NCI-H128 (cell line): Measurements from ENCODE around the gene RPN1.
"Not testable (repeated sequence)": the region's sequence is repeated elsewhere in the genome, so short reads cannot be mapped to it uniquely, and the experiment has no call there.

Experiments used
- DNase-seq: peaks from one replicate; lab custom pipeline; 2025; ENCODE audit not compliant: unreplicated experiment; lab: John Stamatoyannopoulos, UW

RPN1 gene

DNA sequence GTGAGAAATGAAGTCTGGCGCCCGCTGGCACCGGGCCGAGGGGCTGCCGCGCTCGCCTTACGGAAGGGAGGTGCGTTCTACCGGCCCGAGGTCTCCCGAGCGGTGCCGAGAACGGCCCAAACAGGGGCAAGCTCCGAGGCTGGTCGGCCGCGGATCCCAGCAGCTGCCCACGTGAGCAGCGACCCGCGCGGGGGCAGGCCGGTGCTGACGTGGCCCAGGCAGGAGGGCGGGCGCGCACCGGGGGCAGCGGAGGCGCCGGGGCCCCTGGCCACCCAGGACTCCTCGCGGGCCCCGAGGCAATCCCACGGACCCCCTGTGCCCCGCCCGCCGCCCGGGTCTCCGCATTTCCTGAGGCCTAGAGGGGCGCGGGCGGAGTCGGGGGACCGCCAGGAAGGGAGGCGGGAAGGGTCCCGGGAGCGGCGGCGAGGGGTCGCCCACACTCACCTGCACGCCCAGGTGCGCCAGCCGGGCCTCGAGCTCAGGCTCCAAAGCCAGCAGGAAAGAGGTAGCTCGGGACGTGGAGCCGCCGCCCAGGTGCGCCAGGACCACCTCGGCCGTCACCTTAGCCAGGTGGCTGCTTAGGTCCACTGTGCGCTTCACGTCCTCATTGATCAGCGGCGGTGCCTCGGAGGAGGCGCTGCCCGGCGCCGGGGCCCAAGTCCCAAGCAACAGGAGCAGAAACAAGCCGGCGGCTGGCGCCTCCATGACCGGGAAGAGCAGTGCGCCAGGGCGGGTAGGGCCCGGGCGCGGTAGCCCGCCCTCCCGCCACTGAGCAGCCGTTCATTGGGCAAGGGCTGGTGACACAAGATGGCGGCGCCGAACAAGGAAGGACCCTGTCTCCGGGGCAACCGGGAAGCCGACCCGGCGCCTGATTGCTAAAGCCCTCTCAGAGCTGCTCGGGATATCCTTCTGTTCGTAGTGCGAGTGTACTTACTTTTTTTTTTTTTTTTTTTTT lies at the start of gene RPN1:
RPN1 (minus strand) TSS at position 723 of the 955 bp plus-strand sequence; CDS start at position 705, 18 bp downstream.
- DNase-seq, result peak; percentile 88

- DNase-seq, result no peak
These were observed 47.8 kb upstream of the RPN1 start for GRCh38 chr3:128698211-128699047.

DNA sequence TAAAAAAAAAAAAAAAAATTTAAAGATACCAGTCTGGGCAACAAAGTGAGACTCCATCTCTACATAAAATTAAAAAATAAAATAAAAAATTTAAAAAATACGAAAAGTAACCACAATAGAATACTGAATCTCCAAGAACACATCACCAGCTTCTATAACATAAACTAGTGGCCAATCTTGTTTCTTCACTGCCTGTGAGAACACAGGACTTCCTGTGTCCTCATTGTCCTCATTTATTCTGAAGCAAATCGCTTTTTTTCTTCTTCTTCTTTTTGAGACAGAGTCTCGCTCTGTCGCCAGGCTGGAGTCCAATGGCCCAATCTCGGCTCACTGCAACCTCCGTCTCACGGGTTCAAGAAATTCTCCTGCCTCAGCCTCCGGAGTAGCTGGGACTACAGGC lies 46.7 kb upstream of the RPN1 start:
- no peak for DNase-seq

- DNase-seq, result no peak
These were observed 43.1 kb upstream of the RPN1 start for GRCh38 chr3:128693696-128694095.

DNA sequence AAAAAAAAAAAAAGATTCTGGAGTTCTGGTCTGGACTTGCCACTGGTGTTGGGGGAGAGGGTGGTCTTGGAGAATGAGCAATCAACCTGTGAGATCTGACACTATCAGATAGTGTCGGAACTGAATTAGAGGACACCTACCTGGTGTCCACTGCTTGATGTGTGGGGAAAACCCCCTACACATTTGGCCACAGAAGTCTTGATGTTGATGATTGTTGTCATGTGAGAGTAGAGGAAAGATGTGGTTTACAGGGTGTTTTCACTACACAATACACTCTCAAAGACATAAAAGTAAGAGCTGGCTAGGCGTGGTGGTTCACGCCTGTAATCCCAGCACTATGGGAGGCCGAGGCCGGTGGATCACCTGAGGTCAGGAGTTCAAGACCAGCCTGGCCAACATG lies 38.4 kb upstream of the RPN1 start:
- no peak for DNase-seq

DNA sequence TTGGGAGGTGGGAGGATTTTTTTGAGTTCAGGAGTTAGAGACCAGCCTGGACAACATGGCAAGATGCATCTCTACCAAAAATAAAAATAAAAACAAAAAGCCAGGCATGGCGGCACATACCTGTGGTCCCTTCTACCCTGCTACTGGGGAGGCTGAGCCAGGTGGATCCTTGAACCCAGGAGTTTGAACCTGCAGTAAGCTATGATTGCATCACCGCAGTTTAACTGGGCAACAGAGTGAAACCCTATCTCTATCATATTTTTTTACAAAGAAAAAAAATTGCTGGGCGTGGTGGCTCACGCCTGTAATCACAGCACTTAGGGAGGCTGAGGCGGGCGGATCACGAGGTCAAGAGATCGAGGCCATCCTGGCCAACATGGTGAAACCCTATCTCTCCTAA lies 35.8 kb upstream of the RPN1 start:
- DNase-seq, result no peak

DNA sequence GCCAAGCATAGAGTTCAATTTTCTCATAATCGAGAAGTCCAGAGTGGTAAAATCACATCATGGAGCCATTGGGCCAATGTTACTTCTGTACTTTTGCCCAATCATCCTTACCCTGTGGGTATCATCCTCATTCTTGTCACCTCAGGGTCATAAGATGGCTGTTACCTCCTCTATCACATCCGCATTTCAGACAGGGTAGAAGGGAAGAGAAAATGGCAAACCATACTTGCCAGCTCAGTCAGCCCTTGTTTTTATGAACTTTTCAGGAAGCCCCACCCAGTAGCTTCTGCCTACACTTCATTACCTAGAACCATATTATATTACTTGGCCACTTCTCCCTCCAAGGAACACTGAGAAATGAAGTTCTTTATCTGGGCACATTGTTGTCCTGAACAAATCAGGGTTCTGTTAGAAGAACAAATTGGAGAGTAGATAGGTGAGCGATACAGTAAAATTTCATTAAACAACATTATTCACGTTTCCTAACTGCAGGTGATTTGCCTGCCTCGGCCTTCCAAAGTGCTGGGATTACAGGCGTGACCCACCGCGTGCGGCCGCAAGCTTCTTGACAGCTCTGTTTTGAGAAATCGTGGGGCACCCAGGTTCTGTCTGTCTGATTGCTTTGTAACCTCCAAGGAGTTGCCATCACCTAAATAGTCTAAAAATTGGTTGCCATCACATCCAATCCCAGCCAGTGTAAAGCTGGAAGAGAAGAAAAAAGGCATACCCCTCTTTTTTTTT lies 34.5 kb upstream of the RPN1 start:
- no peak for DNase-seq

- DNase-seq, result no peak
These were observed 33.3 kb upstream of the RPN1 start for GRCh38 chr3:128683957-128684356.

- DNase-seq, result no peak
These were observed 30.8 kb upstream of the RPN1 start for GRCh38 chr3:128681369-128681829.

DNA sequence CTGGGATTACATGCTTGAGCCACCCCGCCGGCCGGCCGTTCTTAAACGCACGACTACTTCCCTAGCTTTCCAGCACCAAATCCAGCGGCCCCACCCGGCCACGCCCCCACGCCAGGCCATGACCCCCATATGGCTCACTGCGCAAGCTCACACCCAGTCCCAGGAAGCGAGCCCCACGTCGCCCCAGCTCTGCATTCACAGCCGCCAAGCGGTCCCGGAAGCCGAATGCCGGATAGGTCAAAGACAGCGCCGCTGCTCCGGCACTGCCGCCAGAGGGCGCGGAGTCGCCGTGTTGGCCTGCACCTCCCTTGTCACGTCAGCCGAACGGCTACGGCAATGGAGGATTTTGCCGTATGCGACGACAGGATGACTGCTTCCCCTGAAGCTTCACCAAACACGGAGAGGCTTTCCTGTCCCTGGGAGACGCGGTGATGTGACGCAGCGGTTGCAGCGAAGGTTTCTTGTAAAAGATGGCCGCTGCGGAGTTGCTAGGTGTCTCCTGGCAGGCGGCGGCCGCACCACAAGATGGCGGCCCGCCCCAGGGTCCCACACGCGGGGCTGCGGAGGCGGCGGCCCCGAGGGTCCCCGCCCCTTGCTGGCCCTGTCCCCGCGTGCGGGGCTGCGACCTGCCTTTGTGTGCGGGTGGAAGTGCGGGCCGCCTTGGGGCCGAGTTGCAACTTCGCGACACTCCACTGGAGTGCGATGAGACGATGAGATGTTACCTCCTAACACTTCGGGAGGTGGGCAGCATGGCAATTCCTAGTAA lies 30.2 kb upstream of the RPN1 start:
- DNase-seq, result peak; percentile 90

GRCh38 chr3:128679338-128679737 lies 28.7 kb upstream of the RPN1 start:
- no peak for DNase-seq

GRCh38 chr3:128675802-128676201 lies 25.2 kb upstream of the RPN1 start:
- DNase-seq, result not testable (repeated sequence)

DNA sequence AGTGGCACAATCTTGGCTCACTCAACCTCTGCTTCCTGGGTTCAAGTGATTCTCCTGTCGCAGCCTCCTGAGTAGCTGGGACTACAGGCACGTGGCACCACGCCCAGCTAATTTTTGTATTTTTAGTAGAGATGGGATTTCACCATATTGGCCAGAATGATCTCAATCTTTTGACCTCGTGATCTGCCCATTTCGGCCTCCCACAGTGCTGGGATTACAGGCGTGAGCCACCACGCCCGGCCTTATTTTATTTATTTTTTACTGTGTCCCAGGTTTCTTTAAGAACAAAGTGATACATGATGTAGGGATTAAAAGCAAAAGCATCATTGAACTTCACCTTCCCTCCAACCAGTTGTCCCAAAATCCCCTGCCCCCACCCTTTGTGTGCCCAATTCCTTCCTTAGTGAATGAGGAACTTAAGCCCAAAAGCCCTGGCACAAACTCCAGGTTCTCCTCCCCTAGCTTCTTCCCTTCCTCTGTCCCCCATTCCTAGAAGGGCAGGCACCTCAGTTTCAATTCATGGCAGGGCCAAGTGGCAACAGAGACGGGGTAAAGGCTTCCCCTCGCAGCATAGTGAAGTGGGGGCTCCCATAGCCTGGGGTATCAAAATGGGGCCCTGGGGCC lies 23.7 kb upstream of the RPN1 start:
- DNase-seq, result no peak

DNA sequence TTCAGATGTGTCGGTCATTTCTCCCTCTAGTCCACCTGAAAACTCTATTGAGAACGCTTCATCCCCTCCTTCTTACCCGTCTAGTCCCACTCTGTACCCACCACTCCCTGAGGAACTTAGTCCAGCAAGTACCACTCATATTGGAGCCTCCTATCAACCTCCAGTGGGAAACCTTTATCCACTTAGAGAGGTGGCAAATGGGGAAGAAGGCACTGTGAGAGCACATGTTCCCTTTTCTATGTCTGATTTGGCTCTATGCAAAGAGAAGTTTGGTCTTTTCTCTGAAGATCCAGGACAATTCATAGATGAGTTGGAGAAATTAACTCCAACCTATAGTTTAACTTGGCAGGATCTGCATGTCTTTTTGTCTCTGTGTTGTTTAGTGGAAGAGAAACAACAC lies 17.0 kb upstream of the RPN1 start:
- DNase-seq, result no peak

DNA sequence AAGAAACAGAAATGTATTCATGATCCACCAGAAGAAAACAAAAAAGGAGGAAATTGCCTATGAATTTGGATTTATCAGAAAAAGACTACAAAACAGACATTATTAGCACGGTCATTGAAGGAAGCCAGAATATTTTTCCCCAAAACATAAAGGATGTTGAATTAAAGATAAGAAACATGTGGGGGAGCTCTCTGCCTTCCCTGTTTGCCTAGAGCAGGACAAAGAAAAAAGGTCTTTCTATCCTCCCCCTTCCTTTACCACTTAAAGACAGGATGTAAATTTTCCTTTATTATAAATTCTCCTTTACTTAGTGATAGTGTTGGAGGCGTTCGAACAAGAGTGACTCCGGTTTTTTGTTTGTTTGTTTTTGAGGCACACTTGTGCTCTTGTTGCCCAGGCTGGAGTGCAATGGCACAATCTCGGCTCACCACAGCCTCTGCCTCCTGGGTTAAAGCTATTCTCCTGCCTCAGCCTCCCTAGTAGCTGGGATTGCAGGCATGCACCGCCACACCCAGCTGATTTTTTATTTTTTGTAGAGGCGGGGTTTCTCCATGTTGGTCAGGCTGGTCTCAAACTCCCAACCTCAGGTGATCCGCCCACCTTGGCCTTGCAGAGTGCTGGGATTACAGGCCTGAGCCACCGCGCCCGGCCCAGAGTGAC lies 14.9 kb upstream of the RPN1 start:
- no peak for DNase-seq

- DNase-seq, result no peak
These were observed 12.5 kb upstream of the RPN1 start for GRCh38 chr3:128663151-128663550.

GRCh38 chr3:128655531-128655930 lies 4.9 kb upstream of the RPN1 start:
- DNase-seq, result no peak

DNA sequence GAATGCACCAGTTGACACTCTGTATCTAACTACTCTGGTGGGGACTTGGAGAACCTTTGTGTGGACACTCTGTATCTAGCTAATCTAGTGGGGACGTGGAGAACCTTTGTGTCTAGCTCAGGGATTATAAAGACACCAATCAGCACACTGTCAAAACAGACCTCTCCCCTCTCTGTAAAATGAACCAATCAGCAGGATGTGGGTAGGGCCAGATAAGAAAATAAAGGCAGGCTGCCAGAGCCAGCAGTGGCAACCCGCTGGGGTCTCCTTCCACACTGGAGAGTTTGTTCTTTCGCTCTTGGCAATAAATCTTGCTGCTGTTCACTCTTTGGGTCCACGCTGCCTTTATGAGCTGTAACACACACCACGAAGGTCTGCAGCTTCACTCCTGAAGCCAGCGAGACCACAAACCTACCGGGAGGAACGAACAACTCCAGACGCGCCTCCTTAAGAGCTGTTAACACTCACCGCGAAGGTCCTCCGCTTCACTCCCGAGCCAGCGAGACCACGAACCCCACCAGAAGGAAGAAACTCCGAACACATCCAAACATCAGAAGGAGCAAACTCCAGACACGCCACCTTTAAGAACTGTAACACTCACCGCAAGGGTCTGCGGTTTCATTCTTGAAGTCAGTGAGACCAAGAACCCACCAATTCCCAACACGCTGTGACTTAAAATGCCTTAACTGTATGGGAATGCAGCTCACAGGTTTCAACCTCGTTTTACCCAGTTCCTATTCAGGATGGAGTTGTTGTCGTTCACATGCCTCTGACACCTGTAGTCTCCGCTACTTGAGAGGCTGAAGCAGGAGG lies 3.6 kb upstream of the RPN1 start:
- not testable (repeated sequence) for DNase-seq
